NB4 (cell line): ENCODE results near the gene BRF1.

Source experiments
- DNase-seq: peaks from one replicate; pipeline ENCODE4 v3.0.0; 2010; ENCODE audit warnings: low read depth
- H3K4me3 ChIP-seq: one replicate; pipeline ENCODE4 v1.5.1; 2011; ENCODE audit warnings: mild to moderate bottlenecking, low read depth, low read length, moderate library complexity
- MYC ChIP-seq: IDR thresholded peaks from 2 replicates; pipeline ENCODE4 v1.6.1; 2011; ENCODE audit warnings: low read depth, low read length
- POLR2A ChIP-seq: IDR thresholded peaks from 2 replicates; pipeline ENCODE4 v1.6.1; 2011; ENCODE audit warnings: mild to moderate bottlenecking; ENCODE audit not compliant: insufficient read length; ENCODE audit errors: extremely low read depth
- TF ChIP-seq, protein P1 (sequence below): IDR thresholded peaks from one replicate; pipeline ENCODE4 v1.5.1; 2012; ENCODE audit warnings: low read depth, low read length
- TF ChIP-seq, protein P2 (sequence below): IDR thresholded peaks from 2 replicates; pipeline ENCODE4 v1.6.1; 2011; ENCODE audit warnings: low read depth, low read length

BRF1 gene

DNA sequence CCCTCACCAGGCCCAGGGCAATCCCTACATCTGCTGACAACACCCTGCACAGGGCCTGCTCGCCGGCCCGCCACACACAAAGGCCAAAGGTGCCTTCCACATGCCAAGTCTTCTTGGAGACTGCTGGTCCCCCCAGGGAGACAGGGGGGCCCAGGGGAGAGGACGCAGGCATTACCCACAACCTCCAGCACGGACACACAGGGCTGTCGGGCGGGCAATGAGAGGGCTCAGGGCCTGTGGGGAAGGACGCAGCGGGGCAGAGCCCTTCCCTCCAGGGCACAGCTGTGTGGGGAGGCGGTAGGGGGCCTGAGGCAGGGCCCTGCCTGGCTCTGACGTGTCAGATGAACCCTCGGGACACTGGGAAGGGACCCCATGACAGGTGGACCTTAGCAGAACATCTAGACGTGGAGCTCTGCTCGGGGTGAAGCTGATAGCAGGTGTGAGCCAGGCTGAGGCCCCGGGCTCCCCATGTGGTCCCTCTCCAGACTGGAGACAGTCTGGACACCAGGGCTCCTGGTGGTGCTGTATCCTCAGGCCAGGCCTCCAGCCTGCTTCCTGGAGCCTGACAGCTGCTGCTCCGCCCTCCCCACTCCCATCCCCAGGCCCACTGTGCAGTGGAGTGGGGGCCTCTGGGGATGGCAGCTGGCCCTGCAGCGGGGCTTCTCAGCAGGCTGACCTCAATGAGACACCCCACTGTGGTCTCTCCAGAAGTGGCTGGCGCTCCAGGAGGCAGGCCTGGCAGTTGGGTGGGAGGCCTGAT, 88.1 kb downstream of the BRF1 start:
- no peak overlapping the region for H3K4me3 ChIP-seq
- TF ChIP-seq POLR2A (no peak), MYC (no peak)
- TF ChIP-seq, protein P1, sequence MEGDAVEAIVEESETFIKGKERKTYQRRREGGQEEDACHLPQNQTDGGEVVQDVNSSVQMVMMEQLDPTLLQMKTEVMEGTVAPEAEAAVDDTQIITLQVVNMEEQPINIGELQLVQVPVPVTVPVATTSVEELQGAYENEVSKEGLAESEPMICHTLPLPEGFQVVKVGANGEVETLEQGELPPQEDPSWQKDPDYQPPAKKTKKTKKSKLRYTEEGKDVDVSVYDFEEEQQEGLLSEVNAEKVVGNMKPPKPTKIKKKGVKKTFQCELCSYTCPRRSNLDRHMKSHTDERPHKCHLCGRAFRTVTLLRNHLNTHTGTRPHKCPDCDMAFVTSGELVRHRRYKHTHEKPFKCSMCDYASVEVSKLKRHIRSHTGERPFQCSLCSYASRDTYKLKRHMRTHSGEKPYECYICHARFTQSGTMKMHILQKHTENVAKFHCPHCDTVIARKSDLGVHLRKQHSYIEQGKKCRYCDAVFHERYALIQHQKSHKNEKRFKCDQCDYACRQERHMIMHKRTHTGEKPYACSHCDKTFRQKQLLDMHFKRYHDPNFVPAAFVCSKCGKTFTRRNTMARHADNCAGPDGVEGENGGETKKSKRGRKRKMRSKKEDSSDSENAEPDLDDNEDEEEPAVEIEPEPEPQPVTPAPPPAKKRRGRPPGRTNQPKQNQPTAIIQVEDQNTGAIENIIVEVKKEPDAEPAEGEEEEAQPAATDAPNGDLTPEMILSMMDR = no peak
- TF ChIP-seq, protein P2, sequence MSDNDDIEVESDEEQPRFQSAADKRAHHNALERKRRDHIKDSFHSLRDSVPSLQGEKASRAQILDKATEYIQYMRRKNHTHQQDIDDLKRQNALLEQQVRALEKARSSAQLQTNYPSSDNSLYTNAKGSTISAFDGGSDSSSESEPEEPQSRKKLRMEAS = no peak
- DNase-seq = no peak

DNA sequence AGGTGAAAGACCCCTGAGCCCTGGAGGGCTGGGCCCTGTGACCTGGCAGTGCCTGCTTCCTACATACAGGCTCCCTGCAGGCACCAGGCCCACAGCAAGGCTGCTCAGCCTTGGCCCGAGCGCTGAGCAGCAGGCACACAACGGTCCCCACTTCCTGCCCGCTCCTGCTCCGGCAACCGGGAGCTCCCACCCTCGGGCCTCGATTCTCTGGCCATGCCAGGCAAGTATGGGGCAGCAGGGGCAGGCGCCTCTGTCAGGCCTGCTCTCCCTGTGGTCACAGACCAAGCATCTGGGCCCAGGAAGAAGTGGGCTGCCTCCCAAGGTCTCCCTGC, 89.1 kb downstream of the BRF1 start:
- TF ChIP-seq POLR2A (no peak), MYC (no peak)
- TF ChIP-seq, protein P2 = no peak
- TF ChIP-seq, protein P1 = no peak
- no peak for DNase-seq
- H3K4me3 ChIP-seq = no peak overlapping the region

DNA sequence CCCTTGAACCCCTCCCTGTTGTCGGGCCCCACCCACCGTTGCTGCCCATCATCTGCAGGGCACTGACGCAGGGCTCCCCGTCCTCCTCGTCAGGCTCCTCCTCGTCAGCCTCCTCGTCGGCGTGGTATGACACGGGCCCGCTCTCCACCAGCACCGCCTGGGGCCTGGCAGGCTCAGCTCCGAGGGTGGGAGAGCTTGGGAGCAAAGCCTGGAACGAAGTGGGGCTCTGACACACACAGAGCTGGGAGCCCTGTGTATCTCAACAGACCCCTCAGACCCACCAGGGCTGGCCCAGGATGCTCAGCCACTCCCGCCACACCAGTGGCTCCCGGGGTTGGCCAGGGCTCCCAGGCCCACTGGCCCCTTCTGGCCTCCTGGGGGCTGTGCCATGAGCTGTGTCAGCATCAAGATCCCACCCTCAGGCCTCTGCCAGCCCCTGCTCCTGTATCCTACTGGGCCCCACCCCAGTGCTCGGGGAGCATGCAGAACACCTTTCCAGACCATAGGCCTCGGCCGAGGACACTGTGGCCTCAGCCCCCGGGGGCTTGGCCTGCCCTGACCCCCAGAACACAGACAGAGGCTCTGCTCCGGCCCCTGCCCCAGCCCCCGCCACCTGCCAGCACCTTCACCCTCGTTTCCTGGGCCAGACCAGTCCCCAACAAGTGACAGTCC, 89.6 kb downstream of the BRF1 start:
- no peak overlapping the region for H3K4me3 ChIP-seq
- TF ChIP-seq POLR2A (no peak), MYC (no peak)
- TF ChIP-seq, protein P1 = no peak
- TF ChIP-seq, protein P2 = no peak
- no peak for DNase-seq

DNA sequence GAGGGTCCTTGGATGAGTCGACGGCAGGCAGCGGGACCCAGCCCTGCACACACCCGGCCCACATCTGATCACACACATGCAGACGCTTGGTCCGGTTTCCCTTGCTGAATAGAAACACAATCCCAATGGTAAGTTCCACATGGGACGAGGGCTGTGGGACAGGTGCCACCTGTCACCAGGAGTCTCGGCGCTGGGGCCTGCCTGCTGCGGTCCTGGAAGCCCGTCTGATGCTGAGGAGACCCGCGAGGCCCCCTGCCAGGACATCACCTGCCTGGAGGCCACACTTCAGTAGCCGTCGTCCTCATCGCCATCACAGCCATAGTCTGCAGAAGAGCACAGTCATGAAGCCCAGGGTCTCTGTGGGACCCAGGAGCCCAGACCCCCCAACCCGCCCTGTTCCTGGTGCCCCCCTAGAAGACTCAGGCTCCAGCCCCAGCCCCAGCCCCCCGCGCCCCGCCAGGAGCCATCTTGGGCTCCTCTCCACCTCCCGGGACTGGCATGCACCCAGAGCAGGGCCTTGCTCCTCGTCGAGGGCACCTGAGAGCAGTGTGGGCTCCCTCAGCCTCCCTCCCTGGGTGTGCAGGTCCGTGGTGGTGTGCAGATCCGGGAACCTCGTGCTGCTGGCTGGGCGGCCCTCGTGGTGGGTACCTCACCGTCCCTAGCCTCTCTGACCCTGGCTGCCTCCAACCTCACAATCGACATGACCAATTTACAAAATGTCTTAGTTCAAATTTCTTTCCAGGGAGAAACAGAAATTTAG, 90.4 kb downstream of the BRF1 start:
- TF ChIP-seq POLR2A = no peak
- TF ChIP-seq MYC = no peak
- TF ChIP-seq, protein P1 = no peak
- TF ChIP-seq, protein P2 = no peak
- no peak overlapping the region for H3K4me3 ChIP-seq

DNA sequence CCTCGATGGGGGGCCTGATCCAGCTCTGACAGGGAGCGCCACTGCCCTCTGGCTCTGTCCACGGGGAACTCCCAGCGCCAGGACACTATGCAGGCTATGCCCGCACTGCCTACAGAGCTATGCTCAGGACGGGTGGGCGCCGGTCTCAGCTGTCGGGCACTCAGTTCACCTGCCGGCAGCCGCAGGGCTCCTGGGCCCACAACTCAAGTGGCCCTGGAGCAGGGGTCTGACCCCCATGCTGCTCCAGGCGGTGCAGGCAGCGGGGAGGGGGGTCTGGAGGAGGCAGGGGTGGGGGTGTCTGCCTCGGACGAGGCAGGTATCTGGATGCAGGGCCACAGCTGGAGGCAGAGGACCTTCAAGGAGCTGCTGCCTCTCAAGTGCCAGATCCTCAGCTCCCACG, 91.2 kb downstream of the BRF1 start:
- H3K4me3 ChIP-seq = no peak overlapping the region
- DNase-seq = no peak
- TF ChIP-seq, protein P1 = no peak
- no peak for TF ChIP-seq POLR2A
- TF ChIP-seq, protein P2 = no peak
- TF ChIP-seq MYC = no peak

More for the DNA sequence above, 90.4 kb downstream of the BRF1 start:
- no peak for DNase-seq
